ENCODE measurements around the gene OSBP2.

OSBP2 gene, protein sequence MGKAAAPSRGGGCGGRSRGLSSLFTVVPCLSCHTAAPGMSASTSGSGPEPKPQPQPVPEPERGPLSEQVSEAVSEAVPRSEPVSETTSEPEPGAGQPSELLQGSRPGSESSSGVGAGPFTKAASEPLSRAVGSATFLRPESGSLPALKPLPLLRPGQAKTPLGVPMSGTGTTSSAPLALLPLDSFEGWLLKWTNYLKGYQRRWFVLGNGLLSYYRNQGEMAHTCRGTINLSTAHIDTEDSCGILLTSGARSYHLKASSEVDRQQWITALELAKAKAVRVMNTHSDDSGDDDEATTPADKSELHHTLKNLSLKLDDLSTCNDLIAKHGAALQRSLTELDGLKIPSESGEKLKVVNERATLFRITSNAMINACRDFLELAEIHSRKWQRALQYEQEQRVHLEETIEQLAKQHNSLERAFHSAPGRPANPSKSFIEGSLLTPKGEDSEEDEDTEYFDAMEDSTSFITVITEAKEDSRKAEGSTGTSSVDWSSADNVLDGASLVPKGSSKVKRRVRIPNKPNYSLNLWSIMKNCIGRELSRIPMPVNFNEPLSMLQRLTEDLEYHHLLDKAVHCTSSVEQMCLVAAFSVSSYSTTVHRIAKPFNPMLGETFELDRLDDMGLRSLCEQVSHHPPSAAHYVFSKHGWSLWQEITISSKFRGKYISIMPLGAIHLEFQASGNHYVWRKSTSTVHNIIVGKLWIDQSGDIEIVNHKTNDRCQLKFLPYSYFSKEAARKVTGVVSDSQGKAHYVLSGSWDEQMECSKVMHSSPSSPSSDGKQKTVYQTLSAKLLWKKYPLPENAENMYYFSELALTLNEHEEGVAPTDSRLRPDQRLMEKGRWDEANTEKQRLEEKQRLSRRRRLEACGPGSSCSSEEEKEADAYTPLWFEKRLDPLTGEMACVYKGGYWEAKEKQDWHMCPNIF

GRCh38 chr22:30694640-30695350, at the start of gene OSBP2:
TSS of gene OSBP2 (plus strand) at chr22:30694874. CDS start at chr22:30694910, 36 bp downstream.
- DNase-seq (ENCODE audit: extremely low read depth, low read depth) = no peak
- peak within 1 kb of the TSS; percentile 51 for H3K4me3 ChIP-seq (replicated peaks; ENCODE audit: low read depth, low read length)
- TF ChIP-seq CTCF (IDR thresholded peaks at IDR 0.05; ENCODE audit: low read depth, low read length, missing control alignments) = no peak

GRCh38 chr22:30646518-30647160, 48.0 kb upstream of the OSBP2 start:
- no peak for DNase-seq (ENCODE audit: extremely low read depth, low read depth)
- H3K4me3 ChIP-seq (replicated peaks; ENCODE audit: low read depth, low read length) = no peak overlapping the region
- TF ChIP-seq CTCF (IDR thresholded peaks at IDR 0.05; ENCODE audit: low read depth, low read length, missing control alignments) = no peak

DNA sequence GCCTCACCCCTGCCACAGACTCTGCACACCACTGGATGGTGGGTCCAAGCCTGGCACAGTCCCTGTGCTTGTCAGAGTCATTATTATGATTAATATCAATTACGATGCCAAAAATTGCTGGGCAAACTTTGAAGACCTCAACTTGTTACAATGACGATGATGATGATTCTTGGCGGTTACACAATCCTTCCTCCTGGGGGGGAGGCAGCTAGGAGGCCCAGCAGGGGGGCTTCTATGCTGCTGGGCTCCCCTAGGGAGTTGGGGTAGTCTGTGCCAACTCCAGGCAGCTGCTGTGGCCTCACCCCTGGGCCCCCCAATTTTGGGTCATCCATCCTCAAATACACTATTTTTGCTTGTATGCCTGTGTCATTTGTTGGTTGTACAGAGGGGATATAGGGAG, 47.1 kb upstream of the OSBP2 start:
- no peak for DNase-seq (ENCODE audit: extremely low read depth, low read depth)
- TF ChIP-seq CTCF (IDR thresholded peaks at IDR 0.05; ENCODE audit: low read depth, low read length, missing control alignments) = no peak
- no peak overlapping the region for H3K4me3 ChIP-seq (replicated peaks; ENCODE audit: low read depth, low read length)

DNA sequence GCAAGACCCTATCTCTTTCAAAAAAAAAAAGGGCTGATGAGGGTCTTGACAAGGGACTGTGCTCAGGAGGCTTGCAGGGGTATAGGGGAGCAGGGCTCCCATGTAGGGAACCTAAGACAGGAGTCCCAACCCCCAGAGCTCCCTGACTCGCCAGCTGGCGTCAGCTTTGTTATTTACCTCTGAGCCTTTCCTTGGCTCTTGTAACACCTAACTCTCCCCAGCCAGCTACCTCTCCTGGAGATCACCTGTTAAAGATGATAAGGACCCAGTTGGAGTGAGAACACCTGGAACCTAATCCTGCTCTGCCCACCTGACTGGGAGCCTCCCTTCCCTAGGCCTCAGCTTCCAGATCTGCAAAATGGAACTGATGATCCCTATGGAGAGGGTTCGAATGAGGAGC, 45.8 kb upstream of the OSBP2 start:
- no peak for DNase-seq (ENCODE audit: extremely low read depth, low read depth)
- no peak for TF ChIP-seq CTCF (IDR thresholded peaks at IDR 0.05; ENCODE audit: low read depth, low read length, missing control alignments)
- no peak overlapping the region for H3K4me3 ChIP-seq (replicated peaks; ENCODE audit: low read depth, low read length)

- peak; percentile 58 for DNase-seq (ENCODE audit: extremely low read depth, low read depth)
Observed at GRCh38 chr22:30649430-30650007, 45.2 kb upstream of the OSBP2 start.

More at GRCh38 chr22:30649430-30650007, 45.2 kb upstream of the OSBP2 start:
- no peak overlapping the region for H3K4me3 ChIP-seq (replicated peaks; ENCODE audit: low read depth, low read length)
- TF ChIP-seq CTCF (IDR thresholded peaks at IDR 0.05; ENCODE audit: low read depth, low read length, missing control alignments) = no peak

All from HFF-Myc (cell line).